GM18499 (cell line): ENCODE data around the gene HEG1.

Experiments
- ATAC-seq: cut with Tn5 transposase; IDR thresholded peaks from one replicate; pipeline ENCODE4 v1.9.1; 2021; ENCODE audit warnings: moderate number of reproducible peaks; ENCODE audit not compliant: insufficient read depth, unreplicated experiment

Gene HEG1

DNA sequence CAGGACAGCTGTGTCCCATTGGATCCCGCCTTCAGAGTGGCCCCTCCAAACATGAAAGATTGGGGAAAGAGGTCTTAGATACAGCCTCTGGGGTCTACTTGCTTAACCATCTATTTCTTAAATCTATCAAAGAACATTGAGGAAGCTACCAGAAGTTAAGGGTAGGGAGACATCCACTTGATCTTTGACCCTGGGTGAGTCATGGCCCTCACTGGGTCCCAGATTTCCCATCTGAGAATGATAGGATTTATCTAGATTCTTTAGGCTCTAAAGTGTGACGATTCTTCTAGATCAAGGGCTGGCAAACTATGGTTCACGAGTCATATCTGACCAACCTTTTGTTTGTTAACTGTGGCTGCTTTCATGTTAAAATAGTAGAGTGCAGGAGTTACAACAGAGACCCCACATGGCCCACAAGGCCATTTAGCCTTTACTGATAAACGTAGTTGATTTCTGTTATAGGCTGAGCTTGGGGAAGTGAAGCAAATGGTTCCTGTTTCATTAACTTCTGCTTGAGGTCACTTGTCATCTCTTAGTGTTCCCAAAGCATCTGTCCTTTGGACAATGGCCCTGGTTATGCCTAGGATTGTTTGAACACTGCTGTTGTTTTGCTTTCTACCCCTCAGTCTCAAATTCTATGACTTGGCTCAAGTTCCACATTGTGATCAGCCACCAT, 129.2 kb downstream of the HEG1 start:
- ATAC-seq, result no peak

DNA sequence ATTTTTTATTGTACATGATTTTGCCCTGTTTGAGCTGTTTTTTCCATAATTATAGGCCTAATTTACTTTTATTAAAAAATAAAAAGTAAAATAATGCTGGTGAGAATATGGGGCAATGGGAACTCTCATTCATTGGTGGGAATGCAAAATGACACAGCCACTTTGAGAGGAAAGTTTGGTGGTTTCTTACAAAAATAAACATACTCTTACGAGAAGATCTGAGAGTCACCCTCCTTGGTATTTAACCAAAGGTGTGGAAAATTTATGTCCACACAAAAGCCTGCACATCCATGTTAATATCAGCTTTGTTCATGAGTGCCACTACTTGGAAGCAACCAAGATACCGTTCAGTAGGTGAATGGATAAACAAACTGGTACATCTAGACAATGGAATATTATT, 131.1 kb downstream of the HEG1 start:
- ATAC-seq, result no peak

DNA sequence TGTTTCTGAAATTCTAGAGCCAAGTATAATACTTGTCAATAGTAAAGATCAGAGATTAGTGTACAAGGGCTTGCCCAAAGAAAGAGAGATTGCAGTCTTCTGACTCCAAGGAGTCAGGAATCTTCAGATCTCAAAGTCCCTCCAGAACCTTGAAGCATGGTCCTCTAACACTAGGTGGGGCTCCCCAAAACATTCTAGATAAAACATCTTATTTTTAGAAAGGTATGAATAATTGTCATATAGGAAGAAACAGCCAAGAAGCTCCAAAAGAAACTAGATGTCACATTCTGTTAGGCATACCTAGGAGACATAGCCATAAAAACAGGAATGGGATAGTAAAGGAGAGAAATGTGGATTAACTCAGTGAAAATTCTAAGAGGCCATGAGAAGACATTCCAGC, 132.0 kb downstream of the HEG1 start:
- ATAC-seq, result no peak

DNA sequence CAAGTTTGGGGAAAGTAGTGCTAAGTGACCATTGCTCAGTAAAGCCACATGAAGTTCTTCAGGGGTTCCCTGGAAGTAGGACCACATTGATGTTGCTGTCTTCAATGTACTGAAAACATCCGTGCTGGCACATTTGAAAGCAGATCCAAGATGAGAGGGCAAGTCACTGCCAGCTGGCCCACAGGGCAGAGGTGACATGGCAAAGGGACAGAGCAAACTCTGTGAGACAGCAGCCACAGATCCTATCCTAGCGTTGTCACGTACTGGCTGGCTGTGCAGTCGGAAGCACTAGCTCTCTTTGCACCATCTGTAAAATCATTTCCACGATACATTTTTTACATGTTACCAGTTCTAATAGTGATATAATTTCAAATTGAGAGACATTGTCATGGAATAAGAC, 135.1 kb downstream of the HEG1 start:
- no peak for ATAC-seq

DNA sequence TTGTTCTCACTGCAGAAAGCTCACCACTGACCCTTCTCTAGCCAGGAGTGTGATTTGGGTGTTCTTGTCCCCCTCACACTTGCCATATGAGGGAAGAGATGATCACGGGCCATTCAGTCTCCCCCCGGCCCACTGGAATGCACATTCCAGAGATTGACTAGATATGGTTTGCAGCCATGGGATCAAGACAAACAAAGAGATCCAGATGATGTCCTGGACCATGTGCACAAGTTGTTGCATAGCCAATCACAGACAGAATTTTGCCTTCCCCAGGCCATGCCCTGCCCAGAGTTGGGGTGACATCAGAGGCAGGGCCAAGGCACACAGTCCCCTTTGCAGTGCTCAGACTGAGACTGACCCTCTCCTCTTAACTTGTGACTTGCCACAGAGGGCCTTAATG, 136.0 kb downstream of the HEG1 start:
- ATAC-seq, result no peak

DNA sequence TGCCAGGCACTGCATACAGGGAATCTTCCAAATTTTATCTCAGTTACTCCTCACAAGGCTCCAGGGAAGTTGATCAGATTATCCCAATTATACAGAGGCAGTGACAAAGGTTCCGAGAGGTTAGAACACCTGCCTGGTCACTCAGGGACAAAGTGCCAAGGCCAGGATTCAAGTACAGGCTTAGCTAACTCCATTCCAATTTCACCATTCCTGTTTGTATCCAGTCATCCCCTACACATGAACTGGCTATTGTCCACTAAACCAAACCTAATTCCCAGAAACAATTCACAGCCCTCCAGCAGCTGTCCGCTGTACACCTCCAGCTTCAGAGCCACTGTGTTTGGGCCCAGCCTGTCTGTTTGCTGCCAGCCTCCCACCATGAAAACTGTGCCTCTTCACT, 137.3 kb downstream of the HEG1 start:
- ATAC-seq, result no peak

DNA sequence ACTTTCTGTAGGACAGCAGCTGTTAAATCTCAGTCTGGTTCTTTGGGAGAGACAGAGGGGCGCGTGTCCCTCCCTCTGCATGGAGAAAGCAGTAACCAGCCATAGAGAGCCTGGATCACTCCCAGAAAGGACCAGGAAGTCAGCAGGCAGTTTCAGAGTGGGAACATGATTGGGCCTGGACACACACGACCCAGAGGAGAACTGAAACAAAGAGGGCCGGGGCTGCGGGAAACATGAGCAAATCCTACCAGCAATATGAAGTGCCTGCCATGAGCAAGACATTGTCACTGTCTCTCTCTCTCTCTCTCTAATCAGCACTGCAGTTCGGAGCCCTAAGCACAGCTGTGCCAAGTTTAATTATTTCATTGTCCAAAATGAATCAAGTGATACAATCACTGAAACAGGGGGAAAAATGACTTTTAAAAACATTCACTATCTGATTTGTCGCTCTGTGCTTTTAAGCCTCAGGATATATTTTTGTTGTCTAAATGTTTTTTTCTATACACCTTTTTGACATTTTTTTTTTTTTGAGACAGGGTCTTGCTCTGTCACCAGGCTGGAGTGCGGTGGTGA, 138.9 kb downstream of the HEG1 start:
- ATAC-seq, result no peak
